ENCODE measurements around the gene TBCK. TPM values are rescaled to one million over a fixed set of nuclear protein-coding genes. Genes with fewer than 3 reads are reported as not detected.

The TBCK gene
- total and polyA plus RNA-seq, 2 of the 13 experiments (the other 11 are each of a cell fraction or from before 2014, with no cell fraction given) = 51.0 to 62.4 TPM

- no TSS peak for BruUV-seq (replicated peaks)
- Histone ChIP-seq H3K4me3 (replicated peaks in 1 of 3; ENCODE audit: insufficient read depth in 1 of 3, low read depth in 2 of 3, low read length in 3 of 3) (no peak overlapping the region), H3K4me1 (ENCODE audit: insufficient read depth, low read length) (peaks cover 14% of the 10 kb centered on the region), H3K79me2 (ENCODE audit: insufficient read depth, low read length) (no peaks in the 10 kb centered on the region), H2AFZ (ENCODE audit: low read length) (no peak overlapping the region), H3K9ac (ENCODE audit: insufficient read depth, low read depth, low read length) (no peak overlapping the region), H3K9me3 (ENCODE audit: low read length) (no peaks in the 10 kb centered on the region), H3K27me3 (ENCODE audit: control insufficient read depth in 1 of 2, insufficient read depth in 2 of 2, low read length in 2 of 2) (no peaks in the 10 kb centered on the region), H3K36me3 (replicated peaks in 1 of 2; ENCODE audit: control insufficient read depth in 1 of 2, insufficient read depth in 2 of 2, low read length in 2 of 2) (peaks cover 2 to 15% of the 10 kb centered on the region in 2 experiments; a peak in 4 of 5 replicates), H3K4me2 (ENCODE audit: low read depth, low read length) (no peak overlapping the region), H3K27ac (ENCODE audit: extremely low read length, insufficient read depth, low read length) (no peak overlapping the region), H4K20me1 (ENCODE audit: insufficient read depth, low read length) (no peaks in the 10 kb centered on the region)
- in situ Hi-C loops (cut with HindIII; ENCODE audit: extremely low pct_ligation_motif_present, low pct_unique_long_range_greater_than_20kb) (no loop called here), intact Hi-C loops (cut with micrococcal nuclease; ENCODE audit: unreplicated experiment) (no loop called here)
- ATAC-seq (no peak), FAIRE-seq (no peak), DNase-seq (ENCODE audit: low spot score) (no peak)
- POLR2A ChIA-PET = no interaction called here
- no peak for TF ChIP-seq FOXA3 (CRISPR knock-in tag; IDR thresholded peaks at IDR 0.05)
- no peak for TF ChIP-seq FOXP4 (CRISPR knock-in tag; IDR thresholded peaks at IDR 0.05)
- TF ChIP-seq PATZ1 (CRISPR knock-in tag; IDR thresholded peaks at IDR 0.05) = no peak
- no peak for TF ChIP-seq POLR2AphosphoS2 (IDR thresholded peaks at IDR 0.05; ENCODE audit: low read depth, low read length)
- TF ChIP-seq MTERF4 (CRISPR knock-in tag; IDR thresholded peaks at IDR 0.05) = no peak
- no peak for TF ChIP-seq TAF1 (CRISPR knock-in tag; IDR thresholded peaks at IDR 0.05)
- 100% methylated on average over 1 of the region's 1 CpG for WGBS (ENCODE audit: low lambda C conversion rate)
- CTCF ChIA-PET (ENCODE audit: low intra/inter-chr PET ratio, low total read pairs) = no interaction called here
These were observed 69.6 kb downstream of the TBCK start for GRCh38 chr4:106246441-106246840.
